Bronchial epithelial cell (primary cell): ENCODE measurements around the gene PRR5L. TPM values are rescaled to one million over a fixed set of nuclear protein-coding genes. Genes with fewer than 3 reads are reported as not detected.

Experiments
- DNase-seq: peaks from one replicate; pipeline ENCODE4 v3.0.0-alpha.2; 2010; ENCODE audit warnings: low read depth
- FAIRE-seq: peaks from 2 replicates; lab custom pipeline; 2011; peaks lifted over from hg19 to GRCh38; lab: Jason Lieb, UNC
- H3K27me3 ChIP-seq: 2 replicates; pipeline ENCODE4 v1.5.1; 2011; ENCODE audit warnings: low read length; ENCODE audit not compliant: control insufficient read depth, insufficient read depth
- H3K36me3 ChIP-seq: 2 replicates; pipeline ENCODE4 v1.5.1; 2011; ENCODE audit warnings: low read length; ENCODE audit not compliant: control insufficient read depth, insufficient read depth
- H3K4me3 ChIP-seq: 2 replicates; pipeline ENCODE4 v1.5.1; 2011; ENCODE audit warnings: mild to moderate bottlenecking, low read depth, low read length, control low read depth
- total RNA-seq: library from RNA; depleted of rRNA; stranded (reverse); fragments of >200 nt; gene quantifications from 2 replicates; pipeline ENCODE4 v1.2.1, GENCODE V29; 2014
- TF ChIP-seq, protein P1 (sequence below): IDR thresholded peaks from 2 replicates; pipeline ENCODE4 v1.5.1; 2011; ENCODE audit warnings: mild to moderate bottlenecking, moderate library complexity, low read length, control low read depth, inconsistent platforms; ENCODE audit not compliant: insufficient read depth, severe bottlenecking

PRR5L gene
- total RNA-seq, 1 donor from 2014 or later, result 10.0 TPM

DNA sequence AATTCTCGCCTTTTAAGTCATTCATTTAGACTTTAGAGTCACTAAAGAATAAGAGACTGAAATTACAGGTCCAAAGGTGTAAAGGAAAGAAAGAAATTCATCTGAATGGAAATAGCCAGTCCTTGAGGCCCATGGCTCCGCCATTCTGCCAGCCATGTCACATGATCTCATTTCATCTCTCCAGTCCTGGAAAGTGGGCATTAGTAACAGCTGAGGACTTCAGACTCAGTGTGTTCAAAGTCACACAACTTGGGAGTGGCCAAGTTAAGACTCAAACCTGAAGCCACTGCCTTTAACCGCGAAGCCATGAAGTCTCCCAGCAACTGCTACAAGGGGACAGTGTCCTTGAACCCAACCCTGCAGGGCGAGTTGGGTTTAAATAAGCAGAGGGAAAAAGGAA lies 103.7 kb downstream of the PRR5L start:
- TF ChIP-seq, protein P1, sequence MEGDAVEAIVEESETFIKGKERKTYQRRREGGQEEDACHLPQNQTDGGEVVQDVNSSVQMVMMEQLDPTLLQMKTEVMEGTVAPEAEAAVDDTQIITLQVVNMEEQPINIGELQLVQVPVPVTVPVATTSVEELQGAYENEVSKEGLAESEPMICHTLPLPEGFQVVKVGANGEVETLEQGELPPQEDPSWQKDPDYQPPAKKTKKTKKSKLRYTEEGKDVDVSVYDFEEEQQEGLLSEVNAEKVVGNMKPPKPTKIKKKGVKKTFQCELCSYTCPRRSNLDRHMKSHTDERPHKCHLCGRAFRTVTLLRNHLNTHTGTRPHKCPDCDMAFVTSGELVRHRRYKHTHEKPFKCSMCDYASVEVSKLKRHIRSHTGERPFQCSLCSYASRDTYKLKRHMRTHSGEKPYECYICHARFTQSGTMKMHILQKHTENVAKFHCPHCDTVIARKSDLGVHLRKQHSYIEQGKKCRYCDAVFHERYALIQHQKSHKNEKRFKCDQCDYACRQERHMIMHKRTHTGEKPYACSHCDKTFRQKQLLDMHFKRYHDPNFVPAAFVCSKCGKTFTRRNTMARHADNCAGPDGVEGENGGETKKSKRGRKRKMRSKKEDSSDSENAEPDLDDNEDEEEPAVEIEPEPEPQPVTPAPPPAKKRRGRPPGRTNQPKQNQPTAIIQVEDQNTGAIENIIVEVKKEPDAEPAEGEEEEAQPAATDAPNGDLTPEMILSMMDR, result no peak
- DNase-seq (no peak), FAIRE-seq (peak; percentile 64)
- no peak overlapping the region for H3K4me3 ChIP-seq
- no peaks in the 10 kb centered on the region for H3K27me3 ChIP-seq
- no peaks in the 10 kb centered on the region for H3K36me3 ChIP-seq

DNA sequence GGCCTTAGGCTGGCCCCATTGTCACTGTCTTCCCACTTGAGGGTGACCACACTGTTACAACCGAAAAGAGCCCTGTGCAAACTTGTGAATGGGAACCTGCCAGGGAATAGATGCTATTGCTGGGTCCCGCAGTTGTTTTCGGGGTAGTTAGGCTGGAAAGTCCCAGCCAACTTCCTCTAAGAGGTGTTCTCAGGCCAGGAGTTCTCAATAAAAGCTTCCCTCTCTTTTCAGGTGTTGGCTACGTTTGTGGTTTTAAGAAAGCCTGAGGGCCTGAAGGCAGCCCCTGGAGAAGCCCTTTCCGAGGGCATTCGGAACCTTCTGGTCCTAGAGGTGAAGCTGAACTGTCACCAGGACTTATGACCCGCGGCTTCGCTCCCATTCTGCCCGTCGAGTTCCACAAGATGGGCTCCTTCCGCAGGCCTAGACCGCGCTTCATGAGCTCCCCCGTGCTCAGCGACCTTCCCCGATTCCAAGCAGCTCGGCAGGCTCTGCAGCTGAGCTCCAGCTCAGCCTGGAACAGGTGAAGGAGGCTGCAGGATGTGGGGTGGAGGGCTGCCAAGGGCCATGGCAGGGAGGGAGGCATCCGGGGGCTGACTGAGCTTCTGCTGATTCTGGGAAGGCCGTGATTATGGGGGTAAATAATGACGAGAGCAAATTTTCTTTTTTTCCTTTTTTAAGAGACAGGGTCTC lies 104.8 kb downstream of the PRR5L start:
- Histone ChIP-seq H3K36me3 (no peaks in the 10 kb centered on the region), H3K4me3 (no peak overlapping the region), H3K27me3 (no peaks in the 10 kb centered on the region)
- FAIRE-seq (no peak), DNase-seq (no peak)
- TF ChIP-seq, protein P1, result no peak

DNA sequence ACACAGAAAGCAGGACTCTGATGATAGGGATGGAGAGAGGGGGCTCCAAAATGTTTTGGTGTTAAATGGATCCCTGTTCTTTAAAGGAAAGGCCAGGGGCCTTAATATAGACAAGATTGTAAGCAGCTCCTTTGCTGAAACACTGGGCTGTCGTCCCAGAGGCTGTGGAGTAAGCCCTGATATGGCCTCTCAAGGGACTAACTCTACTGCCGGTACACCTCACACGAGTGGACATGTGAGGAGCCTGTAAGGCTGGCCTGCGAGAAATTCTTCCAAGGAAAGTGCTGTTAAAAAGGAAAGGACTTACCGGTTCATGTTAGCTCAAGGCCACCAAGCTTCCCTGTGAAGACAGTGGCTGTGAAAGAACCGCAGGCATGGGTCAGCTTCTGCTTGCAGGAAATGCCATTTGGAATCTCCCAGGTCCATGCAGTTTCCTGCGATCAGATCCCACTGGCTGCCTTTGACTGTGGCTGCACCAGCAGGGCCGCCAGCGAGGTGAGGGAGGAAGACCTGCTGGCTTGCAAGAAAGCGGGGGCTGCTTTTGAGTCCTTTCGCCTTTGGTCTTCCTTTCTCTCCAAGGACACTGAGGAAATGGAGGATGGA lies 106.6 kb downstream of the PRR5L start:
- Histone ChIP-seq H3K4me3 (no peak overlapping the region), H3K36me3 (no peaks in the 10 kb centered on the region), H3K27me3 (no peaks in the 10 kb centered on the region)
- DNase-seq, result no peak
- TF ChIP-seq, protein P1, result no peak
- FAIRE-seq, result no peak

DNA sequence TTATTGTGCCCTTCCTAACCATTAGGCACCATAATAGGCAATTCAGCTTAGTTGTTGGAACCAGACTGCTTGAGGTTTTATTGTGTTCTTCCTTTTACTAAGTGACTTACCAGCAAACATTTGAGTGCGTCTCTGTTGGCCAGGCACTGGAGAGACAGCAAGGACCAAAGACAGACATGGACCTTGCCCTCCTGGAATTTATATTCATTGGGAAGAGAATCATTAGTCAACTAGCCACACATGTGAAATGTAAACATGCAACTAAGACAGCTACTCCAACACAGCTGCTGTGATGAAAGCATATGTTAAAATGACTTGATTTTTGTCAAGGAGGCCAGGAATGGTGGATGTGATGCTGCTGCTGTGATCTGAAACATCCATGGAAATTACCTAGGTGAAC lies 107.6 kb downstream of the PRR5L start:
- FAIRE-seq, result no peak
- no peak overlapping the region for H3K4me3 ChIP-seq
- DNase-seq, result no peak
- TF ChIP-seq, protein P1, result no peak
- H3K27me3 ChIP-seq, result no peaks in the 10 kb centered on the region
- H3K36me3 ChIP-seq, result no peaks in the 10 kb centered on the region

DNA sequence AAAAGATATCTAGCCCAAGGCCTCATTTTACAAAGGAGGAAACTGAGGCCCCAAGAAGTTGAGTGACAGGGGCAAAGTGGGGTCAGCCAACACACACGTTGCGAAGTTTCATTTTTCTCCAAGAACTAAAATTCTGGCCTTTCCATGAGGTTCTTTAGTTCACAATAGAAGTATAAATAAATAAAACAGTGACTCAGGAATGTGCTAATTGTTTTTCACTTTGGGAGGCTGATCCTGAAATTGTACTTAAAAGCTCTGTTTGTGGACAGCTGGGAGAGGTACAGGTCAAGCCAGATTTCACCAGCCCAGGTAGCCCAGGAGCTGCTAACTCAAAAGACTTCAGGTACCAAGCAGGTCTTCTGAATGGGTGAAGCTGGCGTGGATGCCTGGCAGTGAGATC lies 108.7 kb downstream of the PRR5L start:
- Histone ChIP-seq H3K4me3 (no peak overlapping the region), H3K36me3 (no peaks in the 10 kb centered on the region), H3K27me3 (no peaks in the 10 kb centered on the region)
- TF ChIP-seq, protein P1, result no peak
- no peak for FAIRE-seq
- DNase-seq, result no peak
